ENCODE data around the gene MED6. TPM values are rescaled to one million over a fixed set of nuclear protein-coding genes. Genes with fewer than 3 reads are reported as not detected.
A peak's percentile ranks its signal among the peaks of the same experiment; 100 is the strongest.

Gene MED6
- polyA plus RNA-seq, 1 donor (not counting 4 experiments of a cell fraction or from before 2014, with no cell fraction given), result 52.6 TPM

DNA sequence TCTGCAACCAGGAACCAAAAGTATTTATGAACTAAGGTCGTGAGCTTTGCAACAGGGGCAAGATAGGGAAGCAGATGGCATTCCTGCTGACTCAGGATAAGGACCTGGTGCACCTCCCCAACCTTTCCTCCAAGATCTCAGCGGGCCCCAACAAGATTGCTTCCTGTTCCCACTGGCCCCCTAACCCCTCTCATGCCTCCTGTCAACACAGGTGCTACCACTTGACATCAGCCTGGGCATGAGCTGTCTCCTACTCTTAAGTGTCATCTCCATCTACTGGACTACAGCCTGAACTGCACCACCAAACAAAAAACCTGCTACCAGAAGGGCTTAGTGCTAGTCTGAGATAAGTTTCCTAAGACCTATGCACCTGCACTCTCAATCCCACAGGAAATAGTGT lies 32.7 kb downstream of the MED6 start:
- Histone ChIP-seq H3K27me3 (ENCODE audit: control insufficient read depth, extremely low read depth, insufficient read depth, low read length) (no peaks in the 10 kb centered on the region), H3K9me1 (ENCODE audit: control insufficient read depth, extremely low read depth, insufficient read depth, low read length) (peaks cover 3% of the 10 kb centered on the region), H3K9ac (ENCODE audit: control insufficient read depth, extremely low read depth, insufficient read depth, low read length) (no peak overlapping the region), H3K4me2 (ENCODE audit: control insufficient read depth, extremely low read depth, insufficient read depth, low read depth, low read length) (no peak overlapping the region), H3K4me1 (ENCODE audit: control insufficient read depth, extremely low read depth, insufficient read depth, low read length) (no peaks in the 10 kb centered on the region), H3K36me3 (ENCODE audit: control insufficient read depth in 2 of 2, extremely low read depth in 1 of 2, insufficient read depth in 2 of 2, low read length in 2 of 2) (peaks cover 4% of the 10 kb centered on the region in 2 experiments), H3K27ac (ENCODE audit: control insufficient read depth, insufficient read depth, low read length) (no peak overlapping the region), H3K79me2 (ENCODE audit: control insufficient read depth, insufficient read depth, low read length) (no peaks in the 10 kb centered on the region), H3K9me3 (ENCODE audit: control insufficient read depth, low read depth, low read length) (no peaks in the 10 kb centered on the region), H2AFZ (ENCODE audit: control insufficient read depth, low read length) (no peak overlapping the region), H4K20me1 (ENCODE audit: control insufficient read depth, extremely low read depth, insufficient read depth, low read length) (peaks cover 5% of the 10 kb centered on the region), H3K4me3 (ENCODE audit: control insufficient read depth in 2 of 3, extremely low read depth in 1 of 3, insufficient read depth in 2 of 3, low read depth in 1 of 3, low read length in 3 of 3) (no peak overlapping the region)
- DNase-seq (ENCODE audit: low read depth, low spot score) (peak; percentile 11), FAIRE-seq (peak; percentile 80)
- dilution Hi-C loops (cut with MboI; ENCODE audit: extremely low pct_ligation_motif_present, low sequenced_read_pairs), result no loop called here
- TF ChIP-seq EZH2 (IDR thresholded peaks at IDR 0.05; ENCODE audit: low read length), result no peak
- TF ChIP-seq, protein P1, sequence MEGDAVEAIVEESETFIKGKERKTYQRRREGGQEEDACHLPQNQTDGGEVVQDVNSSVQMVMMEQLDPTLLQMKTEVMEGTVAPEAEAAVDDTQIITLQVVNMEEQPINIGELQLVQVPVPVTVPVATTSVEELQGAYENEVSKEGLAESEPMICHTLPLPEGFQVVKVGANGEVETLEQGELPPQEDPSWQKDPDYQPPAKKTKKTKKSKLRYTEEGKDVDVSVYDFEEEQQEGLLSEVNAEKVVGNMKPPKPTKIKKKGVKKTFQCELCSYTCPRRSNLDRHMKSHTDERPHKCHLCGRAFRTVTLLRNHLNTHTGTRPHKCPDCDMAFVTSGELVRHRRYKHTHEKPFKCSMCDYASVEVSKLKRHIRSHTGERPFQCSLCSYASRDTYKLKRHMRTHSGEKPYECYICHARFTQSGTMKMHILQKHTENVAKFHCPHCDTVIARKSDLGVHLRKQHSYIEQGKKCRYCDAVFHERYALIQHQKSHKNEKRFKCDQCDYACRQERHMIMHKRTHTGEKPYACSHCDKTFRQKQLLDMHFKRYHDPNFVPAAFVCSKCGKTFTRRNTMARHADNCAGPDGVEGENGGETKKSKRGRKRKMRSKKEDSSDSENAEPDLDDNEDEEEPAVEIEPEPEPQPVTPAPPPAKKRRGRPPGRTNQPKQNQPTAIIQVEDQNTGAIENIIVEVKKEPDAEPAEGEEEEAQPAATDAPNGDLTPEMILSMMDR (optimal IDR thresholded peaks at IDR 0.05 in 1 of 3, IDR thresholded peaks at IDR 0.05 in 1 of 3, conservative IDR thresholded peaks at IDR 0.05 in 1 of 3; ENCODE audit: extremely low read depth in 1 of 3, insufficient read depth in 2 of 3, low read length in 3 of 3), result peak; percentile 78 to 83 (median 79)

DNA sequence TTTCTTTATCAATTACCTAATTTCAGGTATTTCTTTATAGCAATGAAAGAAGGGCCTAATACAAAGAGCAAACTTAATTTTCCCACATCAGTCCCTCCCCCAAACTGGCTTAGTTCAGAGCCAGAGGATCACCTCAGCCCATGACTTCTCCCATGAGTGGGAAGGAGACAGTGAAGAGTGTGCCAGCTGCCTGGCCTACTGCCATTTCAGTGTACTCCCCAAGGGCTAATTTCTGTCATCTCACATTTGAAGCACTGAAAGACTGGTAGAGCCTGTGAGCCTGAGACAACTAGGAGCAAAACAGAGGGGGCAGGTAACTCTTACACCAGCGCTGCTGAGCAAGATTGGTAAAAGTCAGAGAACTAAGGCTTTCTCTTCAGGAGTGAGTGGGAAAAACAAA lies 36.6 kb downstream of the MED6 start:
- no peak overlapping the region for H2AFZ ChIP-seq (ENCODE audit: control insufficient read depth, low read length)
- DNase-seq (ENCODE audit: low read depth, low spot score), result no peak
- H3K9ac ChIP-seq (ENCODE audit: control insufficient read depth, extremely low read depth, insufficient read depth, low read length), result no peak overlapping the region
- peaks cover 5% of the 10 kb centered on the region for H4K20me1 ChIP-seq (ENCODE audit: control insufficient read depth, extremely low read depth, insufficient read depth, low read length)
- no peak overlapping the region for H3K4me2 ChIP-seq (ENCODE audit: control insufficient read depth, extremely low read depth, insufficient read depth, low read depth, low read length)
- H3K4me3 ChIP-seq (ENCODE audit: control insufficient read depth in 2 of 3, extremely low read depth in 1 of 3, insufficient read depth in 2 of 3, low read depth in 1 of 3, low read length in 3 of 3), result no peak overlapping the region
- no peak for TF ChIP-seq EZH2 (IDR thresholded peaks at IDR 0.05; ENCODE audit: low read length)
- H3K79me2 ChIP-seq (ENCODE audit: control insufficient read depth, insufficient read depth, low read length), result no peaks in the 10 kb centered on the region
- dilution Hi-C loops (cut with MboI; ENCODE audit: extremely low pct_ligation_motif_present, low sequenced_read_pairs), result no loop called here
- peaks cover 3% of the 10 kb centered on the region for H3K9me1 ChIP-seq (ENCODE audit: control insufficient read depth, extremely low read depth, insufficient read depth, low read length)
- H3K27ac ChIP-seq (ENCODE audit: control insufficient read depth, insufficient read depth, low read length), result no peak overlapping the region
- no peaks in the 10 kb centered on the region for H3K9me3 ChIP-seq (ENCODE audit: control insufficient read depth, low read depth, low read length)
- no peak for FAIRE-seq
- H3K27me3 ChIP-seq (ENCODE audit: control insufficient read depth, extremely low read depth, insufficient read depth, low read length), result no peaks in the 10 kb centered on the region
- no peaks in the 10 kb centered on the region for H3K4me1 ChIP-seq (ENCODE audit: control insufficient read depth, extremely low read depth, insufficient read depth, low read length)
- peaks cover 4 to 8% of the 10 kb centered on the region in 2 experiments for H3K36me3 ChIP-seq (ENCODE audit: control insufficient read depth in 2 of 2, extremely low read depth in 1 of 2, insufficient read depth in 2 of 2, low read length in 2 of 2)

- peaks cover 5% of the 10 kb centered on the region for H4K20me1 ChIP-seq (ENCODE audit: control insufficient read depth, extremely low read depth, insufficient read depth, low read length)
- peaks cover 4 to 8% of the 10 kb centered on the region in 2 experiments for H3K36me3 ChIP-seq (ENCODE audit: control insufficient read depth in 2 of 2, extremely low read depth in 1 of 2, insufficient read depth in 2 of 2, low read length in 2 of 2)
- no peaks in the 10 kb centered on the region for H3K4me1 ChIP-seq (ENCODE audit: control insufficient read depth, extremely low read depth, insufficient read depth, low read length)
- H3K27ac ChIP-seq (ENCODE audit: control insufficient read depth, insufficient read depth, low read length), result no peak overlapping the region
- TF ChIP-seq, protein P1 (optimal IDR thresholded peaks at IDR 0.05 in 1 of 3, IDR thresholded peaks at IDR 0.05 in 1 of 3, conservative IDR thresholded peaks at IDR 0.05 in 1 of 3; ENCODE audit: extremely low read depth in 1 of 3, insufficient read depth in 2 of 3, low read length in 3 of 3), result no peak
- no peak for TF ChIP-seq EZH2 (IDR thresholded peaks at IDR 0.05; ENCODE audit: low read length)
- no peaks in the 10 kb centered on the region for H3K79me2 ChIP-seq (ENCODE audit: control insufficient read depth, insufficient read depth, low read length)
- peaks cover 3% of the 10 kb centered on the region for H3K9me1 ChIP-seq (ENCODE audit: control insufficient read depth, extremely low read depth, insufficient read depth, low read length)
- FAIRE-seq (no peak), DNase-seq (ENCODE audit: low read depth, low spot score) (no peak)
- no peak overlapping the region for H3K4me2 ChIP-seq (ENCODE audit: control insufficient read depth, extremely low read depth, insufficient read depth, low read depth, low read length)
- H3K9ac ChIP-seq (ENCODE audit: control insufficient read depth, extremely low read depth, insufficient read depth, low read length), result no peak overlapping the region
- no peak overlapping the region for H3K4me3 ChIP-seq (ENCODE audit: control insufficient read depth in 2 of 3, extremely low read depth in 1 of 3, insufficient read depth in 2 of 3, low read depth in 1 of 3, low read length in 3 of 3)
- dilution Hi-C loops (cut with MboI; ENCODE audit: extremely low pct_ligation_motif_present, low sequenced_read_pairs), result no loop called here
- H3K9me3 ChIP-seq (ENCODE audit: control insufficient read depth, low read depth, low read length), result no peaks in the 10 kb centered on the region
- H2AFZ ChIP-seq (ENCODE audit: control insufficient read depth, low read length), result no peak overlapping the region
- no peaks in the 10 kb centered on the region for H3K27me3 ChIP-seq (ENCODE audit: control insufficient read depth, extremely low read depth, insufficient read depth, low read length)
Observed at GRCh38 chr14:70563417-70563816, 37.0 kb downstream of the MED6 start.
